Peyer's patch (tissue), 4 donors: ENCODE results near the gene SLMAP.

Experiments
- POLR2A ChIP-seq, 2 donors: fragments of 450-650 bp; IDR thresholded peaks; one replicate each; pipeline ENCODE4 v1.5.1; 2017; ENCODE audit warnings: antibody characterized with exemption in 2 of 2, mild to moderate bottlenecking in 2 of 2, moderate library complexity in 2 of 2
- TF ChIP-seq, protein P1 (sequence below), 6 experiments: fragments of 450-650 bp in 4 of 6; fragments of 200-600 bp in 2 of 6; sonication (generic) in 1 of 6; IDR thresholded peaks; one replicate each; pipeline ENCODE4 v1.5.1; 2017 to 2019; ENCODE audit warnings: antibody characterized with exemption in 6 of 6, mild to moderate bottlenecking in 3 of 6, moderate library complexity in 1 of 6

DNA sequence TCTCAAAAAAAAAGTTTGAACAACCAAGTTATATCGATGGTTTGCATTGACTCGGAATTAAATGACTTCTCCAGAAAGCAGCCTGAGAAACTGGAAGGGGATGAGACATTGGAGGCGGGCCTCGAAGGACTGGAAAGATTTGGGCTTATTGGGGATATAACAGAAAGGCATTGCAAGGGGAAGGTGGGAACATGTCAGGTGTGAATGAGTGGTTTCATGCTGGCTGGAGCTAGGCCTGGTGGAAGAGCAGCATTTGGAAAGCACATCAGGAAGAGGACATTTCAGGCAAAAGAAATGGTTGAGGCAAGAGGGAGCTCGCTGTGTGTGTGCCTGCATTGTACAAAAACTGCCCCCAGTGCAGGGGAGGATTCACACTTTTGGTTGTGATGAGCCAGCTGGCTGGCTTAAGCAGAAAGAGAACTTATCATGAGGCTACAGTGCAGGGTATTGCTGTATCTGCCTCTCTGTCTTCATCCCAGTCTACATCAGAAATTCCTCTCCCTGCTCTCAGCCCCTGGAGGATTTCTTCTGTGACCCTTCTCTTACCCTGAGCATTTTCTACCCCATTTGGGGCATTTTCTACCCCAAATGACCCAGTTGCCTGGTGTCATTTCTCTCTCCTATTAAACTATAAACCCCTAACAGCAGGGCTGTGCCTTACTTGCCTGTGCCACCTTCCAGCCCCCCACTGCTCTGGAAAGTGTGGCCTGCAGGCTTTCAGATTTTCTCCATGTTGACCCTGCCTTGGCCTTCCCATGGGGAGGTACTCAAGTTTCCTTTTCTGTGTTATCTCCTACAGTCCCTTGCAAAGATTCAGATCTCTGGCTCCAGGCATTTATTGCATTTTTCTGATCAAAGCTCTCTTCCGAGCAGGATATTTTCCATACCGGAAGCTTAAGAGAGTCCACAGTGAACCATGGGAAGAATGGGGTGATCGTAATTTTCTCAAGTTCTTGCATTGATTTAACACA is 187.7 kb downstream of the SLMAP start:
- TF ChIP-seq, protein P1, sequence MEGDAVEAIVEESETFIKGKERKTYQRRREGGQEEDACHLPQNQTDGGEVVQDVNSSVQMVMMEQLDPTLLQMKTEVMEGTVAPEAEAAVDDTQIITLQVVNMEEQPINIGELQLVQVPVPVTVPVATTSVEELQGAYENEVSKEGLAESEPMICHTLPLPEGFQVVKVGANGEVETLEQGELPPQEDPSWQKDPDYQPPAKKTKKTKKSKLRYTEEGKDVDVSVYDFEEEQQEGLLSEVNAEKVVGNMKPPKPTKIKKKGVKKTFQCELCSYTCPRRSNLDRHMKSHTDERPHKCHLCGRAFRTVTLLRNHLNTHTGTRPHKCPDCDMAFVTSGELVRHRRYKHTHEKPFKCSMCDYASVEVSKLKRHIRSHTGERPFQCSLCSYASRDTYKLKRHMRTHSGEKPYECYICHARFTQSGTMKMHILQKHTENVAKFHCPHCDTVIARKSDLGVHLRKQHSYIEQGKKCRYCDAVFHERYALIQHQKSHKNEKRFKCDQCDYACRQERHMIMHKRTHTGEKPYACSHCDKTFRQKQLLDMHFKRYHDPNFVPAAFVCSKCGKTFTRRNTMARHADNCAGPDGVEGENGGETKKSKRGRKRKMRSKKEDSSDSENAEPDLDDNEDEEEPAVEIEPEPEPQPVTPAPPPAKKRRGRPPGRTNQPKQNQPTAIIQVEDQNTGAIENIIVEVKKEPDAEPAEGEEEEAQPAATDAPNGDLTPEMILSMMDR (IDR thresholded peaks at IDR 0.05): no peak
- TF ChIP-seq POLR2A (IDR thresholded peaks at IDR 0.05): no peak
